ENCODE data around the gene EXOC6. TPM values are rescaled to one million over a fixed set of nuclear protein-coding genes. Genes with fewer than 3 reads are reported as not detected.

The EXOC6 gene
- total RNA-seq, 1 donor from 2014 or later, result 22.9 TPM

GRCh38 chr10:93039110-93039509 lies 190.8 kb downstream of the EXOC6 start:
- no peak for ATAC-seq
- intact Hi-C loops (cut with DNase I), result no loop called here
- no peak for DNase-seq (ENCODE audit: low spot score)

DNA sequence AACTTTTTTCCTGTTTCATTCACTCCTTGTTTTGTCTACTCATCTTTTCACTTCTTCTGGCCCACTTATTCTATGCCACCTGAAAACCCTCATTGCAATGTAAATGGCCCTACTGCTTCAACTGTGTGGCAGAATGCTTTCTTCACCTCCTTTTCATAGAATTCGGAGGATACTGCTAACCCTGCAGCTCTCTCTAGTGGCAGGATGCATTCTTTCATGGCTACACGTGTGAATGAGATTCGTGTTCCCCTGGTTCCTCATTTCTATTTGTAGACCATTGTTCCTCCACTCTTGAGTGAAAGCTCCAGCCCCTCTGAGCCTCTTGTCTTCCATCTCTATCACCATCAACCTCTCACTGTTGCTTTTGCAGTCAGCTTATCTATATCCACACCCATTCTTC lies 191.4 kb downstream of the EXOC6 start:
- intact Hi-C loops (cut with DNase I), result no loop called here
- ATAC-seq (no peak), DNase-seq (ENCODE audit: low spot score) (no peak)

DNA sequence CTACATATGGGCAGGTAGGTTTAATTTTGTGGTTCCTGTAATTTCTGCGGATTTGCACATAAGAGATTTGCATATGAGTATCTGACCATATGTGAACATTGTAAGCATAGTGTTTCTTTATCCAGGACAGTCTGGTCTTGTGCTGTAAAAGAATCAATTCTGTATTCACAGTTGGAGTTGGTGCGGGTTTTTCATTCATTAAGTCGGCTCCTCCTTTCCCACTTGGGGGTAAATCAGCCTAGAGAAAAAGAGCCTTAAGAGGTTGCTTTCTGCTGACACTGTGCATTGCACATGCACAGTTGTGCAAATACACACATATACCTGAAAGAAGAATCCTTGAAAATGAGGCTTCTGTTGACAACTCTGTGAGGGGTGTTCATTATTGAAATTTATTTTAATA lies 206.2 kb downstream of the EXOC6 start:
- no peak for ATAC-seq
- intact Hi-C loops (cut with DNase I), result no loop called here

DNA sequence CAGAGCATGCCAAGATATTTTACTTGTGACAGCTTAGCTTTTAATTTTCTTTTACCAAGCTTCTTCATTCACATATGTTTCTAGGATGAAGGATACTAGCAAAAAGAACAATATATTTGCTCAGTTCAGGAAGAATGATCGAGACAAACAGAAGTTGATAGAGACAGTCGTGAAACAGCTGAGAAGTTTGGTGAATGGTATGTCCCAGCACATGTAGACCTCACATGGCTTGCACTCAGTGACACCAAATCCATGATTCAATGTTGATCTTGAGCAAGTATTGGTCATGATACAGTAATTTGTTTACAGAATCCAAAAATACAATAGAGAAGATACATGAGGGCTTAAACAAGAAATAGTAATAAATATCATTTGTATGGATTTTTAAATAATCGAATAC lies 209.8 kb downstream of the EXOC6 start:
- intact Hi-C loops (cut with DNase I), result no loop called here
- DNase-seq (ENCODE audit: low spot score), result no peak
- ATAC-seq, result no peak

More for the DNA sequence above, 206.2 kb downstream of the EXOC6 start:
- no peak for DNase-seq (ENCODE audit: low spot score)

GRCh38 chr10:93059975-93060886 lies 211.9 kb downstream of the EXOC6 start, which contains the start of gene CYP26C1:
Gene CYP26C1 (plus strand): TSS chr10:93060798. CDS start chr10:93061264, 466 bp downstream.
- DNase-seq (ENCODE audit: low spot score) (no peak), ATAC-seq (no peak)
- intact Hi-C loops (cut with DNase I), result no loop called here

- ATAC-seq (no peak), DNase-seq (ENCODE audit: low spot score) (no peak)
- intact Hi-C loops (cut with DNase I), result no loop called here
These were observed 212.7 kb downstream of the EXOC6 start for GRCh38 chr10:93060887-93061593.

DNA sequence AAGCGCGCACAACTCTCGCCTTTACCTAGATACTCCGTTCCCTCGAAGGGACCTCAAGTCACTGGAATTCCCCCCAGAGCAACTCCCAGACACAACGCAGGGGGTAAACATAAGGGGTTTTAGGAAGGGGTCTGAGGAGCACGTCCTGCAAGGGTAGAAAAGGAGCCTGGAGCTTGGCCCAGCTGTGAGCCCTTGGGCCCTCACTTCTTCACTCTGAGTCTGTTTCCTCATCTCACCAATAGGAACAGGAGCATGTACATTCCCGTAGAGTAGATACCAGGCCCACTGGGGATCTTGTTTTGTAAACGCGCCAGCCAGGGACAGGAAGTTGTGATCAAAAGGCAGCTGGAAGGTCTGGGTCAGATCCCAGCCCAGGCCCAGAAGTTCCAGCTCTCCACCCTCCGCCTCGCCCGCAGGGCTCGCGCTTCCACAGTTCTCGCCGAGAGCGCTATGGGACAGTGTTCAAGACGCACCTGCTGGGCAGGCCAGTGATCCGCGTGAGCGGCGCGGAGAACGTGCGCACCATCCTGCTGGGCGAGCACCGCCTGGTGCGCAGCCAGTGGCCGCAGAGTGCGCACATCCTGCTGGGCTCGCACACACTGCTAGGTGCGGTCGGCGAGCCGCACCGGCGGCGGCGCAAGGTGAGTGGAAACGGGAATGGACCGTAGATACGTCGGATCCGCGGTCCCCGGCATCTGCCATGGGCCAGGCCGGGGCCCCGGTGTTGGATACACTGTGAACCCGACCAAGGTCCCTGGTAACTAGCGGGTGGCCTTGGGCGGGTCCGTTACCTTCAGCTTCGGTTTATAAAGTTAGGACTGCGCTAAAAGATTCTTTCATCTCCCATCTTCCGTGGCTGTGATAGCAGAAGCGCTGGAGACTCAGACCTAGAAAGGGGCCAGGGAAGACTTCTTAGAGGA lies 213.5 kb downstream of the EXOC6 start:
- intact Hi-C loops (cut with DNase I), result no loop called here
- ATAC-seq, result peak; percentile 59
- DNase-seq (ENCODE audit: low spot score), result no peak

DNA sequence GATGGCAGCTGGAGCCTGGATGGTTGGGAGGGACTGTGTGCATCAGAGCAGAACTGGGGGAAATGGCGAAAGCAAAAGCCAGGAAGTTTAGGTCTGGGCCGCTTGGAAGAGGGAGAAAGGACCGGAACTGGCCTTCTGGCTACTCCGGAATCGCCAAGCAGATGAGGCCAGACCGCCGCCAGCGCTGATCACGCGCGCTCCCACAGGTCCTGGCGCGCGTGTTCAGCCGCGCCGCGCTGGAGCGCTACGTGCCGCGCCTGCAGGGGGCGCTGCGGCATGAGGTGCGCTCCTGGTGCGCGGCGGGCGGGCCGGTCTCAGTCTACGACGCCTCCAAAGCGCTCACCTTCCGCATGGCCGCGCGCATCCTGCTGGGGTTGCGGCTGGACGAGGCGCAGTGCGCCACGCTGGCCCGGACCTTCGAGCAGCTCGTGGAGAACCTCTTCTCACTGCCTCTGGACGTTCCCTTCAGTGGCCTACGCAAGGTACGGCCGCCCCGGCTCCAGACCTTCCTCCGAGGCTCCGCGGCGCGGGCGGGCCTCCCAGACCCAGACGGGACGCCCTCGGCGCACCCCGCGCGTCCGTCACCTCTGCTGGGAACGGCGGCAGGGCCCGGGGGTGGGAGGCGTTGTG lies 214.3 kb downstream of the EXOC6 start:
- ATAC-seq (peak; percentile 35), DNase-seq (ENCODE audit: low spot score) (no peak)
- intact Hi-C loops (cut with DNase I), result no loop called here

- intact Hi-C loops (cut with DNase I), result no loop called here
- no peak for DNase-seq (ENCODE audit: low spot score)
- ATAC-seq, result no peak
These were observed 215.0 kb downstream of the EXOC6 start for GRCh38 chr10:93063144-93063976.

DNA sequence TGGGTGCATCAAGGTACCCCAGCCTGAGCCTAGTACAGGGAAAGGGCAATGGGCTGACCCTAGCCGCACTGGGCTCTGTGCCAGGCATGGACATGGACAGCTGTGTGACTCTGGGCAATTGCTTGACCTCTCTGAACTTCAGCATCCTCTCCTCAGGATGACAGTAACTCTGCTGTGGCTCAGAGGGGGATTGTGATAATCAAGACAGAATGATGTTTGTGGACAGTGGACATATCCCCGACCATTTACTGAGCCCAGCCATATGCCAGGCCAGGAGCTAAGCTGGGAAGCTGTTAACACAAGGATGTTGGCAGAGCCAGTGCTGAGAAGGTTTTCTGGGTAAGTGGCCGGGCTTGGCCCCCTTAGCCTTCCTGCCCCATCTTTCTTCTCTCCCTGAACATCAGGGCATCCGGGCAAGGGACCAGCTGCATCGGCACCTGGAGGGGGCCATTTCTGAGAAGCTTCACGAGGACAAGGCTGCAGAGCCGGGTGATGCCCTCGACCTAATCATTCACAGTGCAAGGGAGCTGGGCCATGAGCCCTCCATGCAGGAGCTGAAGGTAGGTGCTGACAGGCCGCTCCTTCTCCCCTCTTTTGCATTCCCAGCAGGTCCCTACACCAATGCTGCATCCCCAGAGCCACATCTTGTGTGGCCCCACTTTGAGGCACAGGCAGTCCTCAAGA lies 215.8 kb downstream of the EXOC6 start:
- DNase-seq (ENCODE audit: low spot score) (no peak), ATAC-seq (no peak)
- intact Hi-C loops (cut with DNase I), result no loop called here

GRCh38 chr10:93064874-93065660 lies 216.7 kb downstream of the EXOC6 start:
- intact Hi-C loops (cut with DNase I), result no loop called here
- DNase-seq (ENCODE audit: low spot score) (no peak), ATAC-seq (no peak)

GRCh38 chr10:93065675-93066543 lies 217.6 kb downstream of the EXOC6 start:
- no peak for DNase-seq (ENCODE audit: low spot score)
- ATAC-seq, result no peak
- intact Hi-C loops (cut with DNase I), result no loop called here

DNA sequence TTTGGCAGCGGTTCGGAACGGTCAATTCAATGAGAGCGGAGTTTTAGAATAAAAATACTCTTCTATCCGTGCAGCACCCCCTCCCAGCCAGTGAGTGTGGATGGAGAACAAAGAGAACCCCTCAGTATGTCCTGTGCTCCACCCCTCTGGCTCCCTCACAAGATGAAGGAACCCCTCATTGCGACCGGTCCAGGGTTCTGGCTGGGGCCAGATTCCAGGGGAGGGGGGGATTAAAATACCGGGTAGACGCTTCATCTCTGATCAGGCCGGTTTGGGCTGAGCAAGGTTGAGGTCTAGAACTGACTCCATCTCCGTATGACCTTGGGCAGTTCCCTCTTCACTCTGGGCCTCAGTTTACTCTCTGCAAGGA lies 218.2 kb downstream of the EXOC6 start:
- intact Hi-C loops (cut with DNase I), result no loop called here
- ATAC-seq, result no peak

GRCh38 chr10:93067443-93068365 lies 219.4 kb downstream of the EXOC6 start:
- ATAC-seq, result no peak
- intact Hi-C loops (cut with DNase I), result no loop called here
- DNase-seq (ENCODE audit: low spot score), result no peak

More for the DNA sequence above, 218.2 kb downstream of the EXOC6 start:
- no peak for DNase-seq (ENCODE audit: low spot score)

All from sciatic nerve (tissue), 2 donors.